Measurements from ENCODE around the gene IL33. TPM values are rescaled to one million over a fixed set of nuclear protein-coding genes. Genes with fewer than 3 reads are reported as not detected.

IL33 gene
- total RNA-seq, 1 experiment from 2014 or later, result not detected

DNA sequence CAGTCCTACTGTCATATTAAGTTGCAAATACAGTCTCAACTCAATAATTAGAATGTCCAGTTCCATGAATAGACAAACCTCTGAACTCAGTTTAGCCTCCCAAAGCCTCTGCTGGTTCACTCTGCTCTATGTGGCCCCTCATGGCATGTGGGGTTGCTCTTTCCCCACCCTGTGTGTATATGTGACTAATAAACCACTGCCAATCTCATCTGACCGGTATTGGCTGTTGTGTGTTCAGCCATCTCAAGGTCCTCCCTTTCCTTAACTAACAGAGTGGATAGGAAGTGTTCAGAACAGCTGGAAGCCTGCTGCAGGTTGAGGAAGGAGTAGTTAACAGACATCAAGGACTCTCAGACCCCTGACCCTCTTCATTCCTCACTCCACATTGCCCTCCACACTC is 55.3 kb downstream of the IL33 start:
- in situ Hi-C loops (cut with HindIII; ENCODE audit: low sequenced_read_pairs), result no loop called here
- no peak for DNase-seq (ENCODE audit: low spot score)

DNA sequence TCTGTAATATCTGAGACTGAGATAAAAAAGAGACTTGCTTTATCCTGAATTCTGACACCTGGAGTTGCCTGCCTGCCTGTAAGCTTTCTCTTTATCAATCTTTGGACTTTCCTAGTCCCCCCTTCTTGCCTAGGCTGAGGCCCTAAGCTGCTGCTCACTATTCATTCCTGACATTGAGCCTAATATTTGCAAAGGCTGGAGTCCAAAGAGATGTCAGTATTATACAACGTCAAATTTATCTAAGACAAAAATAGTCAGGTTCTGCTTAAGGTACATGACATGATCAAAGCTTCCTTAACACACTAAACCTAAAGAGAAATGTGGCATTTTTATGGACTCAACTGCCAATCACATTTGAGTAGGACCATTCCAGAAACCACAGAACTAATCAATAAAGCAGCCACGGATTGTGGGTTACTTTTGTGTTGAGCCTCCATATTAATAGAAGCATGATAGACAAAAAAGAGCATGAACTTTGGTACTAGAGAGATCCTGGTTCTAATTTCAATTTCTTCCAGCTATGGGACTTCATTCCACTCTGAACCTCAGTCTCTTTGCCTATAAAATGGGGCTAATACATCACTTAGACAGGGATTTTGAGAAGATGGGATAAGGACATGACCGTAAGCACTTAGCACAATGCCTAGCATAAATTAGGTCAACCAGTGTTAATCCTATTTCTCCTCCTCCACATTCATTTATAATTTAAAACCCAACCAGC is 56.1 kb downstream of the IL33 start:
- in situ Hi-C loops (cut with HindIII; ENCODE audit: low sequenced_read_pairs), result no loop called here
- DNase-seq (ENCODE audit: low spot score), result no peak

- in situ Hi-C loops (cut with HindIII; ENCODE audit: low sequenced_read_pairs), result no loop called here
- no peak for DNase-seq (ENCODE audit: low spot score)
Measured at GRCh38 chr9:6272229-6272598, 56.6 kb downstream of the IL33 start.

DNA sequence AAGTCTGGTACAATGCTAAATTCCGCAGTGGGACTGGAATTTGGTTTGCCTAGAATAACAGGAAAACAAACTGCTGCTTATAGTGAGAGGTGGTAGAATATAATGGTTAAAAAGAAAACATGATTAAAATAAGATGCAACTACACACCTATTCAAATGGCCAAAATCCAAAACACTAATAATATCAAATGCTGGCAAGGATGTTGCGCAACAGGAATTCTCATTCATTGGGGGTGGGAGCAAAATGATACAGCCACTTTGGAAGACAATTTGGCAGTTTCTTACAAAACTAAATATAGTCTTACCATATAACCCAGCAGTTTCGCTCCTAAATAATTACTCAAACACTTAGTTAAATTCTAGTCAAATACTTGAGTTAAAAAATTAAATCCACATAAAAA is 61.8 kb downstream of the IL33 start:
- in situ Hi-C loops (cut with HindIII; ENCODE audit: low sequenced_read_pairs), result no loop called here

GRCh38 chr9:6301858-6302257 is 86.3 kb downstream of the IL33 start:
- no peak for DNase-seq (ENCODE audit: low spot score)
- in situ Hi-C loops (cut with HindIII; ENCODE audit: low sequenced_read_pairs), result no loop called here

More for the DNA sequence above, 61.8 kb downstream of the IL33 start:
- no peak for DNase-seq (ENCODE audit: low spot score)

DNA sequence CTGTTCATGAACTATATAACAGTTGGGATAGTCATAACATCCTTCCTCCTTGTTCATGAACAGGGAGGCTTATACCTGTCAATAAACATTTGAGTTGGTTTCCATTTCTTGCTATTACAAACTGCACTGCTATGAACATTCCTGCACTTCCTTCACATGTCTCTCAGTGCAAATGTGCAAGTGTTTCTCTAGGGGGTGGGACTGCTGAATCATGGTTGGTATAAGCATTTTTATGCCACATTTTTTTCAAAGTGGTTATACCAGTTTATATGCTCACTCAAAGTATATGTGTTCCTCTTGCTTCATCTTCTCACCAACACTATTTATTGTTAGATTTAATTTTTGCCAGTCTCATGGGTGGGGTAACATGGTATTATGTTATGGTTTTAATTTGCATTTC is 86.8 kb downstream of the IL33 start:
- in situ Hi-C loops (cut with HindIII; ENCODE audit: low sequenced_read_pairs), result no loop called here
- no peak for DNase-seq (ENCODE audit: low spot score)

DNA sequence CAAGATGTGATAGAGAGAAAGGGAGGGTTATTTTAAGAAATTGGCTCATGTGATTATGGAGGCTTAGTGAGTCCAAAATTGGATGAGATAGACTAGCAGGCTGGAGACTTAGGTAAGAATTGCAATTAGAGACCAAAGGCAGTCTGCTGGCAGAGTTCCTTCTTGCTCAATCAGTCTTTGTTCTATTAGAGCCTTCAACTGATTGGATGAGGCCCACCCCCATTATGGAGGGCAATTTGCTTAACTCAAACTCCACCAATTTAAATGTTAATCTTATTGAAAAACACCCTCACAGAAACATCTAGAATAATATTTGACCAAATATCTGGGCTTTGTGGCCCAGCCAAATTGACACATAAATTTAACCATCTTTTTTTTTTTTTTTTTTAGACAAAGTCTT is 88.6 kb downstream of the IL33 start:
- DNase-seq (ENCODE audit: low spot score), result no peak
- in situ Hi-C loops (cut with HindIII; ENCODE audit: low sequenced_read_pairs), result no loop called here

DNA sequence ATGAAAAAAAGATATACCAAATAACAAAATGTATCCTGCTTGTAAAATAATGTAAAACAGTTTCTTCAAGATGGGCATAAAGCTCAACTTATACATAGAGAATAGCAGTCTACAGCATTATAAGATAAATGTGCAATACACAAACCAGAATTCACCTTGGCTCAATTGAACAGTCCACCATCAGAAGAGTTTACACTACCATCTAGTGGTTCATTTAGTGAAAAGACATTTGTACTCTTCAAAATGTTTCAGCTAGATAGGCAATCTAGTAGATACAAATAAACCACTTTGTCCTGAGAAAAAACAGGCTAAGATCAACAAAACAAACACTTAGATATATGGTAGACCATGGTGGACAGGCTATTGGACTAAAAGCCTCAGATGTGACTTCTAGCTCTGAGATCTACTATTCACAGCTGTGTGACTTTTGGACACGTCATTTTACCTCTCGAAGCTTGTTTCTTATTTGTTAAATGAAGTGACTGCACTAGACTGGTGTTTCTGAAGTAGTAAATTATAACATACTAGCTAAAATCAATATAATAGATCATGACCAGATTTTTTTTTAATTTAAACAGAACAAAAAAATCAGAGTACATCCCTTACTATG is 90.5 kb downstream of the IL33 start:
- in situ Hi-C loops (cut with HindIII; ENCODE audit: low sequenced_read_pairs), result no loop called here
- DNase-seq (ENCODE audit: low spot score), result peak; percentile 32

Other genes starting within 250 kb of the IL33 start
- gene RANBP6, start 200.2 kb upstream of the IL33 start, total RNA-seq (2014; rRNA removed; shearing (Covaris generic)), result 4.4 and 12.6 TPM in 2 replicates
- gene TPD52L3, start 112.6 kb downstream of the IL33 start, total RNA-seq (2014; rRNA removed; shearing (Covaris generic)), result not detected in 2 replicates
- 17.0 and 27.2 TPM in 2 replicates for gene UHRF2, start 197.4 kb downstream of the IL33 start, total RNA-seq (2014; rRNA removed; shearing (Covaris generic))

Data from G401 (cell line).